ENCODE data around the gene CTTNBP2NL.
A peak's percentile ranks its signal among the peaks of the same experiment; 100 is the strongest.

CTTNBP2NL gene

DNA sequence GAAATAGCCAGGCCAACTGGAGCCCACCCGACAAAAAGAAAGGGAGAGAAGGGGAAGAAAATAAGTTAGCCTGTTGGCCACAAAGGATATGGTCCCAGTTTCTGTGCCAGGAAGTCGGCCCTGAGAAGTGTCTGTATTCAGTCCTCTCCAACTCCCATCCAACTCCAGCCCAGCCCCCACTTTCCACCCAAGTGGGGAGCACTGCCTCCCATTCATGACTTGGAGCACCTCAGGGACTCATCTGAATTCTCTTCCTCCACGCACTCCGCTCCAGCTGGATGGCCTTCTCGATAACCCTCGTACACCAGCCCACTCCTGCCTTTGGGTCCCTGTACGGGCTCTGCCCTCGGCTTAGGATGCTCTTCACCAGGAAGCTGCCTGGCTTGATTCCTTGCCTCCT is 110.7 kb downstream of the CTTNBP2NL start:
- Histone ChIP-seq H3K79me2 (ENCODE audit: control insufficient read depth, insufficient read depth, low read length) (no peaks in the 10 kb centered on the region), H3K56ac (ENCODE audit: low read length) (no peak overlapping the region), H3K4me3 (ENCODE audit: low read length) (no peak overlapping the region), H2BK120ac (ENCODE audit: low read depth, low read length) (no peak overlapping the region), H3K27ac (ENCODE audit: low read depth, low read length) (no peak overlapping the region), H3K27me3 (ENCODE audit: insufficient read depth, low read length, poor library complexity) (peaks cover 14% of the 10 kb centered on the region), H3K4me1 (ENCODE audit: control insufficient read depth, low read depth, low read length) (peaks cover 5% of the 10 kb centered on the region), H3K36me3 (ENCODE audit: control insufficient read depth, insufficient read depth, low read length) (no peaks in the 10 kb centered on the region), H3K4me2 (ENCODE audit: low read length) (no peak overlapping the region), H3K23ac (ENCODE audit: low read length) (no peak overlapping the region), H3K4ac (ENCODE audit: low read depth, low read length) (no peak overlapping the region), H3K9ac (ENCODE audit: low read length) (no peak overlapping the region), H3K18ac (ENCODE audit: low read length) (no peak overlapping the region), H2BK15ac (replicated peaks; ENCODE audit: low read depth) (no peak overlapping the region), H2AK5ac (ENCODE audit: low read length) (no peak overlapping the region), H4K8ac (ENCODE audit: low read depth, low read length) (no peak overlapping the region), H3K79me1 (ENCODE audit: low read length) (no peaks in the 10 kb centered on the region), H4K5ac (ENCODE audit: low read length) (no peak overlapping the region), H2BK5ac (ENCODE audit: low read length) (no peak overlapping the region)
- WGBS (ENCODE audit: extremely low coverage, insufficient coverage, low lambda C conversion rate) = no CpG with 5 or more reads among the region's 8 CpGs
- DNase-seq = no peak

DNA sequence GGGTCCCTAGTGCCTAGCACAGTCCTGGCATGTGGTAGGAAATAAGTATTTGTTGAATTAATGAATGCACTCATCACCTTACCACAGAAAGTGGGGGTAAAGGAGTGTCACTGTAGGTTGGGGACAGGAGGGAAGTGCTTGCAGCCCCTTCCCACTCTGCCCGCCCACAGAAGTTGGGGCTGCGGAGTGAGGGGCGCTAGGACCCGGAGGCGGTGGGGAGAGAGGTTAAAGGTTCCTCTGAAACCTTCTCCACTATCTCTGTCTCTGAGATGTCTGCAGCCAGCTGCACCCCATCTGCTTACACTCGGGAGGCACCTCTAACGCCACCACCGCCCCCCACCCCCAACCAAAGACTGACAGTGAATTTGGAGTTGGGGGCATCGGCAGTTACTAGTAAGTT is 111.3 kb downstream of the CTTNBP2NL start:
- H3K4me1 ChIP-seq (ENCODE audit: control insufficient read depth, low read depth, low read length) = peaks cover 5% of the 10 kb centered on the region
- H3K79me2 ChIP-seq (ENCODE audit: control insufficient read depth, insufficient read depth, low read length) = no peaks in the 10 kb centered on the region
- no peak overlapping the region for H3K27ac ChIP-seq (ENCODE audit: low read depth, low read length)
- no peak for DNase-seq
- H2AK5ac ChIP-seq (ENCODE audit: low read length) = no peak overlapping the region
- H3K4ac ChIP-seq (ENCODE audit: low read depth, low read length) = no peak overlapping the region
- H3K36me3 ChIP-seq (ENCODE audit: control insufficient read depth, insufficient read depth, low read length) = no peaks in the 10 kb centered on the region
- no peak overlapping the region for H4K8ac ChIP-seq (ENCODE audit: low read depth, low read length)
- no peak overlapping the region for H3K9ac ChIP-seq (ENCODE audit: low read length)
- H2BK15ac ChIP-seq (replicated peaks; ENCODE audit: low read depth) = no peak overlapping the region
- H4K5ac ChIP-seq (ENCODE audit: low read length) = no peak overlapping the region
- H2BK5ac ChIP-seq (ENCODE audit: low read length) = no peak overlapping the region
- no peak overlapping the region for H3K23ac ChIP-seq (ENCODE audit: low read length)
- no peak overlapping the region for H3K56ac ChIP-seq (ENCODE audit: low read length)
- H3K27me3 ChIP-seq (ENCODE audit: insufficient read depth, low read length, poor library complexity) = peaks cover 14% of the 10 kb centered on the region
- H3K18ac ChIP-seq (ENCODE audit: low read length) = no peak overlapping the region
- peak overlapping the region; percentile 71 for H3K4me2 ChIP-seq (ENCODE audit: low read length)
- no peak overlapping the region for H3K4me3 ChIP-seq (ENCODE audit: low read length)
- H2BK120ac ChIP-seq (ENCODE audit: low read depth, low read length) = no peak overlapping the region
- no peaks in the 10 kb centered on the region for H3K79me1 ChIP-seq (ENCODE audit: low read length)
- WGBS (ENCODE audit: extremely low coverage, insufficient coverage, low lambda C conversion rate) = no CpG with 5 or more reads among the region's 9 CpGs

- Histone ChIP-seq H3K79me1 (ENCODE audit: low read length) (no peaks in the 10 kb centered on the region), H2AK5ac (ENCODE audit: low read length) (no peak overlapping the region), H3K23ac (ENCODE audit: low read length) (no peak overlapping the region), H4K5ac (ENCODE audit: low read length) (no peak overlapping the region), H2BK15ac (replicated peaks; ENCODE audit: low read depth) (no peak overlapping the region), H3K27me3 (ENCODE audit: insufficient read depth, low read length, poor library complexity) (peaks cover 11% of the 10 kb centered on the region), H3K4me3 (ENCODE audit: low read length) (peak overlapping the region; percentile 17), H3K4me1 (ENCODE audit: control insufficient read depth, low read depth, low read length) (peaks cover 5% of the 10 kb centered on the region), H3K27ac (ENCODE audit: low read depth, low read length) (no peak overlapping the region), H3K4ac (ENCODE audit: low read depth, low read length) (no peak overlapping the region), H3K56ac (ENCODE audit: low read length) (peak overlapping the region; percentile 38), H3K9ac (ENCODE audit: low read length) (peak overlapping the region; percentile 27), H3K4me2 (ENCODE audit: low read length) (peak overlapping the region; percentile 71), H3K18ac (ENCODE audit: low read length) (no peak overlapping the region), H2BK5ac (ENCODE audit: low read length) (no peak overlapping the region), H2BK120ac (ENCODE audit: low read depth, low read length) (no peak overlapping the region), H4K8ac (ENCODE audit: low read depth, low read length) (no peak overlapping the region), H3K36me3 (ENCODE audit: control insufficient read depth, insufficient read depth, low read length) (no peaks in the 10 kb centered on the region), H3K79me2 (ENCODE audit: control insufficient read depth, insufficient read depth, low read length) (no peaks in the 10 kb centered on the region)
- WGBS (ENCODE audit: extremely low coverage, insufficient coverage, low lambda C conversion rate) = no CpG with 5 or more reads among the region's 15 CpGs
- DNase-seq = peak; percentile 68
Observed at GRCh38 chr1:112507921-112508277, 111.9 kb downstream of the CTTNBP2NL start.

GRCh38 chr1:112508278-112509004 is 112.4 kb downstream of the CTTNBP2NL start, which contains the start of gene WNT2B:
TSS of gene WNT2B (plus strand) at chr1:112508965. CDS start at chr1:112509263, 298 bp downstream.
- peak within 1 kb of the TSS; percentile 41 for H3K18ac ChIP-seq (ENCODE audit: low read length)
- peaks cover 6% of the 10 kb centered on the region for H3K27me3 ChIP-seq (ENCODE audit: insufficient read depth, low read length, poor library complexity)
- no peak within 1 kb of the TSS for H3K27ac ChIP-seq (ENCODE audit: low read depth, low read length)
- DNase-seq = peak; percentile 78
- no peak within 1 kb of the TSS for H2AK5ac ChIP-seq (ENCODE audit: low read length)
- no peak within 1 kb of the TSS for H2BK120ac ChIP-seq (ENCODE audit: low read depth, low read length)
- H3K36me3 ChIP-seq (ENCODE audit: control insufficient read depth, insufficient read depth, low read length) = no peaks in the 10 kb centered on the region
- WGBS (ENCODE audit: extremely low coverage, insufficient coverage, low lambda C conversion rate) = no CpG with 5 or more reads among the region's 69 CpGs
- H3K4me1 ChIP-seq (ENCODE audit: control insufficient read depth, low read depth, low read length) = peaks cover 5% of the 10 kb centered on the region
- peak within 1 kb of the TSS; percentile 35 for H3K9ac ChIP-seq (ENCODE audit: low read length)
- no peak within 1 kb of the TSS for H2BK15ac ChIP-seq (replicated peaks; ENCODE audit: low read depth)
- H3K4ac ChIP-seq (ENCODE audit: low read depth, low read length) = no peak within 1 kb of the TSS
- H3K23ac ChIP-seq (ENCODE audit: low read length) = no peak within 1 kb of the TSS
- no peak within 1 kb of the TSS for H4K8ac ChIP-seq (ENCODE audit: low read depth, low read length)
- peak within 1 kb of the TSS; percentile 79 for H3K56ac ChIP-seq (ENCODE audit: low read length)
- no peaks in the 10 kb centered on the region for H3K79me1 ChIP-seq (ENCODE audit: low read length)
- H3K4me3 ChIP-seq (ENCODE audit: low read length) = peak within 1 kb of the TSS; percentile 54
- no peaks in the 10 kb centered on the region for H3K79me2 ChIP-seq (ENCODE audit: control insufficient read depth, insufficient read depth, low read length)
- H4K5ac ChIP-seq (ENCODE audit: low read length) = no peak within 1 kb of the TSS
- peak within 1 kb of the TSS; percentile 71 for H3K4me2 ChIP-seq (ENCODE audit: low read length)
- H2BK5ac ChIP-seq (ENCODE audit: low read length) = no peak within 1 kb of the TSS

DNA sequence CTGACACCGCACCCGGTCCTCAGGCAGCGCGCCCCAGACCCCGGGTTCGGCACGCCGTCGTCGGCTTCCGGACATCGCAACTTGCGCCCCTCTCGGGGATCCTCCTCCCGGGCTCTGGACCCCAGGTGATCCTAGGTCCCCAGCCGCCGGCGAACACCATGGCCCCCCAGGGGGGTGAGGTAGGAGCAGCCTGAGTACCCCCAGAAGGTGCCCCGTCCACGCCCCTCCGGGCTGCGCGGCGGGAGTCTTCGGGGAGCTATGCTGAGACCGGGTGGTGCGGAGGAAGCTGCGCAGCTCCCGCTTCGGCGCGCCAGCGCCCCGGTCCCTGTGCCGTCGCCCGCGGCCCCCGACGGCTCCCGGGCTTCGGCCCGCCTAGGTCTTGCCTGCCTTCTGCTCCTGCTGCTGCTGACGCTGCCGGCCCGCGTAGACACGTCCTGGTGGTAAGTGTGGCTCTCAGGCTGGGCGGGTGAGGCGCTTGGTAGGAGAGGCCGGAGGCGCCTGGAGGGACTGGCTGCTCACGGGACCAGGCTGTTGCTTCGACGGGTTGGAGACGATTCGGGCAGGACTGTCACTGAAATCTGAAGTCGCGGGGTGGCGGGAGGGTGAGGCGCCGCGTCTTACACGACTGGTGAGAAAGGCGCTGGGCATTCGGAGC is 113.1 kb downstream of the CTTNBP2NL start:
- peaks cover 6% of the 10 kb centered on the region for H3K27me3 ChIP-seq (ENCODE audit: insufficient read depth, low read length, poor library complexity)
- no peak overlapping the region for H2BK15ac ChIP-seq (replicated peaks; ENCODE audit: low read depth)
- no peaks in the 10 kb centered on the region for H3K36me3 ChIP-seq (ENCODE audit: control insufficient read depth, insufficient read depth, low read length)
- H3K23ac ChIP-seq (ENCODE audit: low read length) = no peak overlapping the region
- H3K79me1 ChIP-seq (ENCODE audit: low read length) = no peaks in the 10 kb centered on the region
- H3K4me1 ChIP-seq (ENCODE audit: control insufficient read depth, low read depth, low read length) = peaks cover 5% of the 10 kb centered on the region
- H4K5ac ChIP-seq (ENCODE audit: low read length) = no peak overlapping the region
- peak overlapping the region; percentile 79 for H3K56ac ChIP-seq (ENCODE audit: low read length)
- H3K18ac ChIP-seq (ENCODE audit: low read length) = peak overlapping the region; percentile 41
- DNase-seq = peak; percentile 83
- no peak overlapping the region for H3K27ac ChIP-seq (ENCODE audit: low read depth, low read length)
- no peak overlapping the region for H4K8ac ChIP-seq (ENCODE audit: low read depth, low read length)
- no peak overlapping the region for H2AK5ac ChIP-seq (ENCODE audit: low read length)
- no peak overlapping the region for H2BK120ac ChIP-seq (ENCODE audit: low read depth, low read length)
- H3K4ac ChIP-seq (ENCODE audit: low read depth, low read length) = no peak overlapping the region
- H3K79me2 ChIP-seq (ENCODE audit: control insufficient read depth, insufficient read depth, low read length) = no peaks in the 10 kb centered on the region
- H3K4me3 ChIP-seq (ENCODE audit: low read length) = peak overlapping the region; percentile 54
- peak overlapping the region; percentile 71 for H3K4me2 ChIP-seq (ENCODE audit: low read length)
- WGBS (ENCODE audit: extremely low coverage, insufficient coverage, low lambda C conversion rate) = no CpG with 5 or more reads among the region's 66 CpGs
- peak overlapping the region; percentile 35 for H3K9ac ChIP-seq (ENCODE audit: low read length)
- H2BK5ac ChIP-seq (ENCODE audit: low read length) = no peak overlapping the region

All from mesendoderm (in vitro differentiated cells).